SK-N-SH treated with all-trans-retinoic acid at 6 μM for 48 hours (cell line): ENCODE data around the gene NKD2.

Experiments
- ATAC-seq: fragments of 200-7000 bp; cut with Tn5 transposase; 3 replicates; pipeline ENCODE4 v1.9.1; 2020; ENCODE audit warnings: mild to moderate bottlenecking, moderate library complexity
- ARNTL ChIP-seq: fragments of 450-650 bp; formaldehyde crosslinking; IDR thresholded peaks from 2 replicates; pipeline ENCODE4 v1.5.0; 2020; ENCODE audit warnings: low read depth, mild to moderate bottlenecking, moderate library complexity, borderline replicate concordance
- CREB5 ChIP-seq: fragments of 250-450 bp; sonication (Bioruptor Pico); IDR thresholded peaks from 2 replicates; pipeline ENCODE4 v1.5.1; 2020; ENCODE audit warnings: low read depth, mild to moderate bottlenecking, moderate library complexity
- CSDC2 ChIP-seq: fragments of 250-450 bp; sonication (Bioruptor Pico); IDR thresholded peaks from 2 replicates; pipeline ENCODE4 v1.5.0; 2020; ENCODE audit warnings: mild to moderate bottlenecking, moderate library complexity
- CSRNP3 ChIP-seq: fragments of 250-450 bp; sonication (Bioruptor Pico); IDR thresholded peaks from 2 replicates; pipeline ENCODE4 v1.5.1; 2021; ENCODE audit warnings: mild to moderate bottlenecking, moderate library complexity
- ESRRG ChIP-seq: fragments of 250-450 bp; sonication (Bioruptor Pico); IDR thresholded peaks from 2 replicates; pipeline ENCODE4 v1.6.1; 2021; ENCODE audit warnings: mild to moderate bottlenecking
- GLIS3 ChIP-seq: fragments of 250-450 bp; sonication (Bioruptor Pico); IDR thresholded peaks from 2 replicates; pipeline ENCODE4 v1.5.0; 2020; ENCODE audit warnings: mild to moderate bottlenecking, moderate library complexity
- ISL1 ChIP-seq: fragments of 250-450 bp; sonication (Bioruptor Pico); IDR thresholded peaks from 2 replicates; pipeline ENCODE4 v2.1.2; 2022; ENCODE audit warnings: mild to moderate bottlenecking, moderate library complexity
- OSR1 ChIP-seq: fragments of 250-450 bp; sonication (Bioruptor Pico); IDR thresholded peaks from 2 replicates; pipeline ENCODE4 v1.8.0; 2022; ENCODE audit warnings: moderate library complexity, mild to moderate bottlenecking, inconsistent platforms
- PATZ1 ChIP-seq: fragments of 250-450 bp; sonication (Bioruptor Pico); IDR thresholded peaks from 2 replicates; pipeline ENCODE4 v1.8.0; 2020; ENCODE audit warnings: mild to moderate bottlenecking, moderate library complexity, borderline replicate concordance
- POU6F1 ChIP-seq: fragments of 250-450 bp; sonication (Bioruptor Pico); IDR thresholded peaks from 2 replicates; pipeline ENCODE4 v1.8.0; 2021; ENCODE audit warnings: low read depth, mild to moderate bottlenecking, moderate library complexity, borderline replicate concordance
- PPARA ChIP-seq: fragments of 250-450 bp; sonication (Bioruptor Pico); IDR thresholded peaks from 2 replicates; pipeline ENCODE4 v1.5.0; 2020; ENCODE audit warnings: mild to moderate bottlenecking, borderline replicate concordance
- RARB ChIP-seq: fragments of 250-450 bp; sonication (Bioruptor Pico); IDR thresholded peaks from 2 replicates; pipeline ENCODE4 v1.8.0; 2021; ENCODE audit warnings: mild to moderate bottlenecking, moderate library complexity
- SNAI2 ChIP-seq: fragments of 250-450 bp; sonication (Bioruptor Pico); IDR thresholded peaks from 2 replicates; pipeline ENCODE4 v1.5.0; 2020; ENCODE audit warnings: mild to moderate bottlenecking, moderate library complexity
- TCF4 ChIP-seq: fragments of 250-450 bp; sonication (Bioruptor Pico); IDR thresholded peaks from 2 replicates; pipeline ENCODE4 v1.8.0; 2021; ENCODE audit warnings: mild to moderate bottlenecking, moderate library complexity, borderline replicate concordance
- TOX ChIP-seq: fragments of 250-450 bp; sonication (Bioruptor Pico); IDR thresholded peaks from 2 replicates; pipeline ENCODE4 v1.8.0; 2021; ENCODE audit warnings: mild to moderate bottlenecking, moderate library complexity, borderline replicate concordance
- TSHZ2 ChIP-seq: fragments of 250-450 bp; sonication (Bioruptor Pico); IDR thresholded peaks from 2 replicates; pipeline ENCODE4 v1.5.0; 2020; ENCODE audit warnings: mild to moderate bottlenecking, moderate library complexity
- ZC3H10 ChIP-seq: fragments of 250-450 bp; sonication (Bioruptor Pico); IDR thresholded peaks from 2 replicates; pipeline ENCODE4 v1.5.1; 2021; ENCODE audit warnings: mild to moderate bottlenecking, moderate library complexity
- ZFP3 ChIP-seq: fragments of 250-450 bp; sonication (Bioruptor Pico); IDR thresholded peaks from 2 replicates; pipeline ENCODE4 v1.5.0; 2020; ENCODE audit warnings: mild to moderate bottlenecking, moderate library complexity
- ZFP30 ChIP-seq: fragments of 450-650 bp; formaldehyde crosslinking; IDR thresholded peaks from 2 replicates; pipeline ENCODE4 v1.5.0; 2022; ENCODE audit warnings: mild to moderate bottlenecking, moderate library complexity
- ZNF565 ChIP-seq: fragments of 450-650 bp; formaldehyde crosslinking; conservative IDR thresholded peaks from 2 replicates; pipeline ENCODE4 v1.5.0; 2020; ENCODE audit warnings: low read depth, mild to moderate bottlenecking, moderate library complexity
- ZNF70 ChIP-seq: fragments of 450-650 bp; formaldehyde crosslinking; IDR thresholded peaks from 2 replicates; pipeline ENCODE4 v1.5.0; 2020; ENCODE audit warnings: mild to moderate bottlenecking, moderate library complexity
- ZNF8 ChIP-seq: fragments of 450-650 bp; formaldehyde crosslinking; IDR thresholded peaks from 2 replicates; pipeline ENCODE4 v1.5.0; 2020; ENCODE audit warnings: mild to moderate bottlenecking, moderate library complexity

The NKD2 gene

GRCh38 chr5:1027631-1028441, 19.2 kb downstream of the NKD2 start:
- TF ChIP-seq ISL1 (CRISPR knock-in tag) (no peak), TCF4 (CRISPR knock-in tag) (no peak), POU6F1 (CRISPR knock-in tag) (no peak), TSHZ2 (CRISPR knock-in tag) (no peak), SNAI2 (no peak), ZNF8 (CRISPR knock-in tag) (no peak), ZFP30 (no peak), TOX (CRISPR knock-in tag) (no peak), ZNF565 (CRISPR knock-in tag) (no peak), CSDC2 (CRISPR knock-in tag) (no peak), ESRRG (CRISPR knock-in tag) (no peak), GLIS3 (CRISPR knock-in tag) (no peak), ZC3H10 (CRISPR knock-in tag) (no peak), RARB (CRISPR knock-in tag) (no peak), PATZ1 (CRISPR knock-in tag) (no peak), ZNF70 (no peak), OSR1 (CRISPR knock-in tag) (no peak), ZFP3 (no peak), PPARA (CRISPR knock-in tag) (no peak), CSRNP3 (CRISPR knock-in tag) (no peak)
- ATAC-seq = no peak

- no peak for ATAC-seq
Measured at GRCh38 chr5:1028481-1029281, 20.1 kb downstream of the NKD2 start.

More at GRCh38 chr5:1028481-1029281, 20.1 kb downstream of the NKD2 start:
- TF ChIP-seq OSR1 (CRISPR knock-in tag) (no peak), GLIS3 (CRISPR knock-in tag) (no peak), ZFP3 (no peak), PPARA (CRISPR knock-in tag) (no peak), ARNTL (CRISPR knock-in tag) (no peak), PATZ1 (CRISPR knock-in tag) (no peak), ZFP30 (no peak), ZNF70 (no peak), CREB5 (no peak), SNAI2 (no peak), TOX (CRISPR knock-in tag) (no peak)
